ENCODE data around the gene PARG.

DNA sequence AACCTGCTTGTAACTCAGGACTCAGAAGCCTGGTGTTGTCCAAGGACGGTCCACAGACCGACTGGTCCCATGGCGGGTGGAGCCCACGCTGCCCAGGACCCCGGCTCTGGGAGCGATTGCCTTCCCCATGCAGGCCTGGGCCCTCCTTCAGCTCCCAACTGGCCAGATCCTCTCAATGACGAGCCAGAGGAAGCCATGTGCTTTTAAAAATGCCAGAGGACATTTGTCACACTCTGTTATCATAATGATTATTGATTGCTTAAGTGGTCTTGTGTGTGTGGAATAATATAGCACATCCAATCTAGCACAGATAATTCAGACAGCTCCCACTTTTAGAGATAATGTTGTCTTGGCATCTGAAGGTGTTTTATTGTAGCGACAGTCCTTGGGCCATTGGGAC lies 157.1 kb downstream of the PARG start:
- TF ChIP-seq, protein P1, sequence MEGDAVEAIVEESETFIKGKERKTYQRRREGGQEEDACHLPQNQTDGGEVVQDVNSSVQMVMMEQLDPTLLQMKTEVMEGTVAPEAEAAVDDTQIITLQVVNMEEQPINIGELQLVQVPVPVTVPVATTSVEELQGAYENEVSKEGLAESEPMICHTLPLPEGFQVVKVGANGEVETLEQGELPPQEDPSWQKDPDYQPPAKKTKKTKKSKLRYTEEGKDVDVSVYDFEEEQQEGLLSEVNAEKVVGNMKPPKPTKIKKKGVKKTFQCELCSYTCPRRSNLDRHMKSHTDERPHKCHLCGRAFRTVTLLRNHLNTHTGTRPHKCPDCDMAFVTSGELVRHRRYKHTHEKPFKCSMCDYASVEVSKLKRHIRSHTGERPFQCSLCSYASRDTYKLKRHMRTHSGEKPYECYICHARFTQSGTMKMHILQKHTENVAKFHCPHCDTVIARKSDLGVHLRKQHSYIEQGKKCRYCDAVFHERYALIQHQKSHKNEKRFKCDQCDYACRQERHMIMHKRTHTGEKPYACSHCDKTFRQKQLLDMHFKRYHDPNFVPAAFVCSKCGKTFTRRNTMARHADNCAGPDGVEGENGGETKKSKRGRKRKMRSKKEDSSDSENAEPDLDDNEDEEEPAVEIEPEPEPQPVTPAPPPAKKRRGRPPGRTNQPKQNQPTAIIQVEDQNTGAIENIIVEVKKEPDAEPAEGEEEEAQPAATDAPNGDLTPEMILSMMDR (conservative IDR thresholded peaks at IDR 0.05; ENCODE audit: low read depth, low read length): no peak
- no peak for TF ChIP-seq EZH2 (IDR thresholded peaks at IDR 0.05; ENCODE audit: borderline replicate concordance, low read depth, low read length, poor library complexity, severe bottlenecking)

Measured in A673 (cell line).